Effector CD8-positive, alpha-beta T cell (primary cell): ENCODE data around the gene GJB4.
"Not testable (repeated sequence)": the region's sequence is repeated elsewhere in the genome, so short reads cannot be mapped to it uniquely, and the experiment has no call there.

Experiments used
- DNase-seq: peaks from one replicate; lab custom pipeline; 2025; lab: John Stamatoyannopoulos, UW

GJB4 gene

DNA sequence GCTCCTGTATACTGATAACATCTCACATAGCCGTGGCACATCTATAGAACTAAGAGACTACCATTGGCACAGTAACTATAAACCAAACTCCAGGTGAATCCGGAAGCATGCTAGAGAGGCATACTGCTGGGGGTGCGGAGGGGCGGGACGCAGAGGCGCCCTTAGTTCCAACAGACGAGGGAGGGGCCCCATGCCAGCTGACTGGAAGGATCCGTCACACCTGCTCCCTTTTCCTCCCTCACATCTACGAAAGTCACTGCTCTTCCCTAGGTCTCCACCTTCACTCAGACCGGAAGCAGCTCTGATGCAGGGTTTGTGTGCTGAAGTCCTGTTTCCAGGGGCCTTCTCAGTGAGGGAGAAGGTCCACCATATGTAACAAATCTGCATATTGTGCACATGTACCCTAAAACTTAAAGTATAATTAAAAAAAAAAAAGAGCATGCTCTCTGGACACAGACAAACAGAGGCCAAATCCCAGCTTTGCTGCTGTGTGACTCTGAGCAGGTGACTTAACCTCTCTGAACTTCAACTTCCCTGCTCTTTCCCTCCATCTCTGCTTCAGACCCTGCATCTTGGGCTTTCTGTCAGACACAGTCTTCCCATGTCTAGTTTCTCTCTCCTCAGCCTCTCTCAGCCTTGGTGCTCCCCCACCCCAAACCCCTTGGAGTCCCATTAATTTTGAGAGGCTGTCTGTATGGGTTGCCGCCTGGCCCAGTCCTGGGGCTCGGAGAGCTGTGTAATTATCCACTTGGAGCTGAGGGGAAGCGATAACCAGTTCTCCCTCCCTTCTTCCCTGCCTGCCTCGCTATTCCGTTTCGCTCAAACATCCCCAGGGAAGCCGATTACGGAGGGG, 12.5 kb upstream of the GJB4 start:
- DNase-seq, result no peak

DNA sequence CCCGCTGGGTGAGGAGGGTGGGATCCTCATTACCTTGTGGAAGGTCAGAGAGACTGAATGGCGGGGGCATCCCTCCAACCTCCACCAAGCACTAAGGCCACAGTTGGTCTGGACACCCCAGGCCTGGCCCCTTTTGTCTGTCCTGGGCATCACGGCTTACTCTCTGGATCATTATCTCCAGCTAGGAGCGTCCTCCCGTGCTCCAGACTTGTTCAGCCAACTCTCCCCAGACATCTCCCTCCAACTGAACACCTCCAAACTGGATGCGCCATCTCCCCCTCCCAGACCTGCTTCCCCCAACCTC, 11.9 kb upstream of the GJB4 start:
- no peak for DNase-seq

GRCh38 chr1:34749992-34750391, 9.5 kb upstream of the GJB4 start:
- no peak for DNase-seq

DNA sequence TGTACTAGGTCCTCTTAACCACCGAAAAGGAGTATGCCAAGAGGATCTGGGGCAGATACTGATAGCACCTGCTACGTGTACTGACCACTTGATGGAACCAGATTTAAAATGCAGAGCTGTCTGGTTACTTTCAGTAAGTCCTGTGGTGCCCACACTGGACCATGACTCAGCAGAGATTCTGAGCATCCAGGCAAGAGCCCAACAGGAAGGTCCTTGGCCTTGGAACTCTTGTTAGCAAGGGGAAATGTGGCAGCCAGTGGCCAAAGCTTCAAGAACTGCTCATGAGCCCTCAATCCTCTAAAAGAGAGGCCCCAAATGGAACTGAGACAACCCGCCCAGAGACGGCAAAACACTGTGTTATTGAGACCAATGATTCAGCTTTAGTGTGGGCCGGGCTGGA, 8.9 kb upstream of the GJB4 start:
- DNase-seq, result no peak

DNA sequence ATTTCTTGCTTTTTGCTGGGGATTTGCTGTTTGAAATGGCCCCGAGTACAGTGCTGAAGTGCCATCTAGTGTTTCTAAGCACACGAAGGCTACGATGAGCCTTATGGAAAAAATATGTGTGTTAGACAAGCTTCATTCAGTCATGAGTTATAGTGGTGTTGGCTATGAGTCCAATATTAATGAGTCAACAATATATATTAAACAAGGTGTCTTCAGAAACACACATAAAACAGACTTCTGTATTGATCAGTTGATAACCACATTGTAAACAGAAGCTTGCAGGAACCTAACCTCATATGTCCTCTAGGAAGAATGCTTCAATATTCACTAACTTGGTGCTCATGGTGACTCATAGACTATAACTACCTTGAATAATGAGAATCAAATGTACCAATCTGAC, 6.4 kb upstream of the GJB4 start:
- DNase-seq, result no peak

DNA sequence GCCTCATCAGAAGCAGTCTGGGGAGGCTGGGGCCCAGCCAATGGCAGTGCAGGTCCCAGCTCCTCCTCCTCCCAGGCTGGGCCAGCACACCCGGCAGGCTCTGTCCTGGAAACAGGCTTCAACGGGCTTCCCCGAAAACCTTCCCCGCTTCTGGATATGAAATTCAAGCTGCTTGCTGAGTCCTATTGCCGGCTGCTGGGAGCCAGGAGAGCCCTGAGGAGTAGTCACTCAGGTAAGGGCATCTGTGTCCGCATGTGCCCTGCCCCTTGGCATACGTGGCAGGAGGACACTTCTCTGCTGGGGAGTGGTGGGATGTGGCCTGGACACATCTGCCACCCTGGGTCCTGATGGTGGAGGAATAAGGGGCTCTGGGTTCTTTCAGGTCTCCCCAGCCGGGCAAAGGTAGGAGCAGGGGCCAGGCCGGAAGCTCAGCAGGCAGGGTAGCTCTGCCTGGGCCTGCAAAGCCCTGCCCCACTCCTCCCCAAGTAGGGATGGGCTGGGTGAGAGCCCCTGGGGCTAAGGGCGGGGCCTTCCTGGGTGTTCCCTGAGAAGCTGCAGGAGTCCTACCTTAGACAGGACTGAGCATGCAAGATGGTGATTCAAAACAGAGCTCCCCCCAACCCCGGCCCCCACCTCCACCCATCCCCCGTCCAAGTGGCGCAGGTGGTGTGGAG, 4.4 kb upstream of the GJB4 start, which contains the start of gene GJB5:
GJB5 (plus strand) TSS at position 84 of the 674 bp plus-strand sequence. CDS start 2,284 bp downstream, outside the sequence.
- no peak for DNase-seq

- DNase-seq, result no peak
These were observed 3.6 kb upstream of the GJB4 start for GRCh38 chr1:34755961-34756360.

DNA sequence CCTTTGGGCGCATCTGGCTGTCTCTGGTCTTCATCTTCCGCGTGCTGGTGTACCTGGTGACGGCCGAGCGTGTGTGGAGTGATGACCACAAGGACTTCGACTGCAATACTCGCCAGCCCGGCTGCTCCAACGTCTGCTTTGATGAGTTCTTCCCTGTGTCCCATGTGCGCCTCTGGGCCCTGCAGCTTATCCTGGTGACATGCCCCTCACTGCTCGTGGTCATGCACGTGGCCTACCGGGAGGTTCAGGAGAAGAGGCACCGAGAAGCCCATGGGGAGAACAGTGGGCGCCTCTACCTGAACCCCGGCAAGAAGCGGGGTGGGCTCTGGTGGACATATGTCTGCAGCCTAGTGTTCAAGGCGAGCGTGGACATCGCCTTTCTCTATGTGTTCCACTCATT, 2.2 kb upstream of the GJB4 start:
- DNase-seq, result no peak

- DNase-seq, result no peak
These were observed 789 bp upstream of the GJB4 start for GRCh38 chr1:34758751-34759150.

- no peak for DNase-seq
These were observed 1.7 kb downstream of the GJB4 start for GRCh38 chr1:34761176-34761761.

DNA sequence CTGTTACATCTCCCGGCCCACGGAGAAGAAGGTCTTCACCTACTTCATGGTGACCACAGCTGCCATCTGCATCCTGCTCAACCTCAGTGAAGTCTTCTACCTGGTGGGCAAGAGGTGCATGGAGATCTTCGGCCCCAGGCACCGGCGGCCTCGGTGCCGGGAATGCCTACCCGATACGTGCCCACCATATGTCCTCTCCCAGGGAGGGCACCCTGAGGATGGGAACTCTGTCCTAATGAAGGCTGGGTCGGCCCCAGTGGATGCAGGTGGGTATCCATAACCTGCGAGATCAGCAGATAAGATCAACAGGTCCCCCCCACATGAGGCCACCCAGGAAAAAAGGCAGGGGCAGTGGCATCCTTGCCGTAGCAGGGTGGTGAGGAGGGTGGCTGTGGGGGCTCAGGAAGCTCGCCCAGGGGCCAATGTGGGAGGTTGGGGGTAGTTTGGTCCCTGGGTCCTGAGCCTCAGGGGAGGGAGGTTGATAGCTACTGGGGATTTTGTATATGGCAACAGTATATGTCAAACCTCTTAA, 2.3 kb downstream of the GJB4 start:
- no peak for DNase-seq

DNA sequence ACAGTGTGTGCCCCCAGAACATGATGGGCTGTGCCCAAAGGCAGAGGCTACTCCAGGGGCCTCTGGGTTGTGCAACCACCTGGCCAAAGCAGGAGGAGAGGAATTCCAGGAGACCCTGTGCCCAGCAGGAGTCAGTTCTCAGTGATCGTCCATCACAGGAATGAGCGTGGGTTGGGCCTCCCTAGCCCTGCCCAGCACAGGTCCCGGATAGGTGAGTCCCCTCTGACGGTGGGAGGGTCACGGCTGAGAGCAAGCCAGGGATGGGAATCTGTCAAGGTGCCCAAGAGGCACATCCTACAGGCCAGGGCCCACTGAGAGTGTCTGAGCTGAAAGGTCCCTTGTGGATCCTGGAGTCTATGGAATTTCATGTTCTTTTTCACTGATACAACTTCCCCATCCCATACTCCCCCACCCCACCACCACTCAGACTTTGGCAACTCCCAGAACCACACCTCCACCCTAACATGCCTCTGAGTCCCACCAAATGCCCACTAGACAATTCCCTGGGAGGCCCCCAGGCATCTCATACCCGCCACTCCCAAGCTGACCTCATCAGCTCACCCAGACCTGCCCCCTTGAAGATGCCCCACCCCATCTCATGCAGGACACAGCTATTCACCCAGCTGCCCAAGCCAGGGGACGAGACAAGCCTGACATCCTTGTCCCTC, 3.1 kb downstream of the GJB4 start:
- no peak for DNase-seq

DNA sequence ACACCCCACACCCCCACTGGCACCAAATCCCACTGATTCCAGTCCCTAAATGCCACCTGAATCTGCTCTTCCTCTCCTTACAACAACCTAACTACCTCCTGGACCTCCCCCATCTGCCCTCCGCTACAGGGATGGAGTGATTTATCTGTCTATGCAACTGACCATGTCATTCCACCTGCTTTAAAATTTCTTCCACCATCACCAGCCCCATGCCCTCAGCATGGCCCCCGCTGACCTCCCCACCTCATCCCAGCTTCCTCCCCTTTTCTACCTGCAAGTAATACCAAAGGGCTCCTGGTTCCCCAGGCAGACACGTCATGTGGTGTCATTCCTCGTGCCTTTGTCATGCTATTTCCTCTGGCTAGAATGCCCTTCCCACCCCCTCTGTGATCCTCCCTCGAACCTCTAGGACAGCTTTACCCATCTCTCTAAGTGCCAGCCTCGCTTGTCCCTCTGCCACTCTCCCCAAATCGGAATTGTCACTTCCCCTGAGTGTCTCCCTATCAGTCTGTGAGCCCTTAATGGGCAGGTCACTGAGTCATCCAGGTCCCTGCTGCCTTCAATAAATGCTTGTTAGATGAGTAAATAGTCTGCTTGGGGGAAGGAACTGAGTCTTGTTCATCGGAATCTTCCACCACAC, 3.7 kb downstream of the GJB4 start:
- no peak for DNase-seq

DNA sequence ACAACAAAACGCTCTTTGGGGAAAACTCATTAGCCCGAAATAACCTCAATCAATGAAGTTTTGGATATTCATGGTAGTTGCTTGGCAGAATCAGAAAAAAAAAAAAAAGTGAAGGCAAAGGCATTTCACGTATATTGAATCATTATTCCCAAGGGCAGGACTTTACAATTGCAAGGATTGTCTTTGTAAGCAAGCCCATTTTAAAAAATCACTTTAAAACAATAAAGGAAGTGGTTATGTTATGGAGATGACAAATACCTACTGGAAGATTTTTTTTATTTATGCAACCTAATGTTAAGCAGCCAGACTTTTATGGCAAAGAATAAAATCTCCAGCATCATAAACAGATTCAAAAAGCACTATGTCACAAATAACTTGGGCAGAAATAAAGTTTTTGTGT, 9.3 kb downstream of the GJB4 start:
- no peak for DNase-seq

GRCh38 chr1:34770891-34771504, 11.5 kb downstream of the GJB4 start:
- no peak for DNase-seq

DNA sequence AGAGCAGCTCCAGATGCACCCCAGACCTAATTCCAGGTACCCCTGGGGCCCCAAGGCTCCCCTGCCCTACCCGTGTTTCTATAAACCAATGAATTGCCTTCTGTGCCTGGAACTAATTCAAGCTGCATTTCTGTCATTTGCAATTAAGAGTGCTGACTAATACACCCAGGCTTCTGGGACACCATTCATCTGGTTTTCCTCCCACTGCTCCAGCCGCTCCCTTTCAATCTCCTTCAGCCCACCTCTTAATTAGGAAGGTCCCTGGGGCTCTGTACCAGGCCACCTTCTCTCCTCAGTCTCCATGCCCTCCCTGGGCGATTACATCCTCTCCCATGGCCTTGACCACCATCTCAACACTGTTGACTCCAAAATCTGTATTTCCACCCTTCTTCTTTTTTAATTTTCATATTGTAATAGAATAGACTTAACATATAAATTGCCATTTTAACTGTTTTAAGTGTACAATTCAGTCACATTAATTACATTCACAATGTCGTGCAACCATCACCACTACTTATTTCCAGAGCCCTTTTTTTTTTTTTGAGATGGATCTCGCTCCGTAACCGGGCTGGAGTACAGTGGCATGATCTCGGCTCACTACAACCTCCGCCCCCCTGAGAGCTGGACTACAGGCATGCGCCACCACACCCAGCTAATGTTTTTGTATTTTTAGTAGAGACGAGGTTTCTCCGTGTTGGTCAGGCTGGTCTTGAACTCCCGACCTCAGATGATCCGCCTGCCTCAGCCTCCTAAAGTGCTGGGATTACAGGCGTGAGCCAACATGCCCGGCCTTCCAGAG, 12.2 kb downstream of the GJB4 start:
- no peak for DNase-seq

DNA sequence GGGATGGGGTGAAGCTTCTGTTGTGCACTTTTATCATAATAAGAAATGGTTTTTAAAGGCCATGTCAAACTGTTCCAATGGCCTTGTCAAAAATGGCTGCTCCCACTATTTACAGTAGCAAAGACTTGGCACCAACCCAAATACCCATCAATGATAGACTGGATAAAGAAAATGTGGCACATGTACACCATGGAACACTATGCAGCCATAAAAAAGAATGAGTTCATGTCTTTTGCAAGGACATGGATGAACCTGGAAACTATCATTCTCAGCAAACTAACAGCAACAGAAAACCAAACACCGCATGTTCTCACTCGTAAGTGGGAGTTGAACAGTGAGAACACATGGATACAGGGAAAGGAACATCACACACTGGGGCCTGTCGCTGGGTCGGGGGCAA, 13.6 kb downstream of the GJB4 start:
- DNase-seq, result not testable (repeated sequence)

DNA sequence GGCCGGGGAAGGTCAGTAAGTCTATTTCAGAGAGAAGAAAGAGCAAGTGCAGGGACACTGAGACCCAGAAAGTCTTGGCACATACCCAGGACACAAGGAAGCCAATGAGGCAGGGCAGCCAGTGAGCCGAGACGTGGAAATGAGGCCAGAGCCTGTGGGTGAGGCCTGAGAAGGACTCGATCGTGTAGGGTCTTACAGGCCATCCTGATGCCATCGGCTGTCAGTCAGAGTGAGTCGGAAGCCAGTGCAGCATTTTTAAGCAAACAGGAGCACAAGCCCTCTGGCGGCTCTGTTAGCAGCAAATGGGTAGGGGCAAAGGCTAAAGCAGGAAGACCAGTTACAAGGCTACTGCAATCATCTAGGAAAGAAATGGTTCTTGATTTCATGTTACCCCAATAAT, 15.4 kb downstream of the GJB4 start:
- DNase-seq, result no peak

- no peak for DNase-seq
These were observed 17.4 kb downstream of the GJB4 start for GRCh38 chr1:34776911-34777310.

DNA sequence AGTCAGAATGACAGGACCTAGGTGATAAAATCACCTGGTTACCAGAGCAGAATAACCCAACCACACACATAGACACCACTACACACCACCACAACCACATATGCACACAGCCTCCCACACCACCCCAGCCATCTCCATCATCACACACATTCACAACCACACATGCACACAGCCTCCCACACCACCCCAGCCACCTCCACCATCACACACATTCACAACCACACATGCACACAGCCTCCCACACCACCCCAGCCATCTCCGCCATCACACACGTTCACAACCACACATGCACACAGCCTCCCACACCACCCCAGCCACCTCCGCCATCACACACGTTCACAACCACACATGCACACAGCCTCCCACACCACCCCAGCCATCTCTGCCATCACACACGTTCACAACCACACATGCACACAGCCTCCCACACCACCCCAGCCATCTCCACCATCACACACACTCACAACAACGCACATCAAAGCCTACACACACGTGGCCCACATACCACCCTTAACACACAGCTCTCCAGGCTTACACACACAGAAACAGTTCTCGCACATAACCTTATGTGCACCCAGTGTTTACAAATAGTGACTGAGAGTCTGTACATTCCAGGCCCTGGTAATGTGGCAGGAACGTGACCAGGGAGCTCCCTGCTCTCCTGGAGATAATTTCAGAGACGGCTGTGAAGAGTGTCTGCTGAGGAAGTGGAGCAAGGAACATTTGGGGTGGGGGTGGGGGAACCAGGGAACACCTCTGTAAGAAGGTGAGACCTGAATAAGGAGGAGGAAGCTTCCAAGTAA, 18.2 kb downstream of the GJB4 start:
- no peak for DNase-seq
